T1000 (cell line): ENCODE results near the gene KAT2B.

ENCODE experiments used
- DNase-seq: peaks from one replicate; lab custom pipeline; 2025; ENCODE audit warnings: mixed read lengths; lab: John Stamatoyannopoulos, UW

The KAT2B gene

DNA sequence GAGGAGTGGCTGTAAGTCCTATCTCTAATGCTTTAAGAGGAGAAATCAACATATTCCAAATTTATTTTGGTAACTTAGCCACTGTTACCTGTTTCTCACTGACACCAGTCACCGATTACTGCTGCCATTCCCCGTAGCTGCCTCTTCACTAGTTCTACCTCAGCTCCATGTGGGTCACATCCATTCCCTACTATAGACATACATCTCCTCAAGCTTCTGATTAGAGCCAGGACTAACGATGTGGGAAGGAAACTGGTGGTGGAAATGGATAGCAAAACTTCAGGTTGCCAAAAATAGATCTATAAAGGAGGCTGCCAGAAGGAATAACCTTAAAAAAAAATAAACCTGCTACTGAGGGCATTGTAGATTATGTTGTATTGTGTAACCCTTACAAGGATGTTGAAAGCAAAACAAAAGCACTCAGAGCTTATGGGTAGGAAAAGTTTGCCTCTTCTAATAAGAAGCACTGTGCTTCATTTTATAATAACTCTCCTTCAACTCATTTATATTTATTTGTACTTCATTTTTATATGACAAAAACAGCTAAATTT is 56.0 kb downstream of the KAT2B start:
- no peak for DNase-seq

DNA sequence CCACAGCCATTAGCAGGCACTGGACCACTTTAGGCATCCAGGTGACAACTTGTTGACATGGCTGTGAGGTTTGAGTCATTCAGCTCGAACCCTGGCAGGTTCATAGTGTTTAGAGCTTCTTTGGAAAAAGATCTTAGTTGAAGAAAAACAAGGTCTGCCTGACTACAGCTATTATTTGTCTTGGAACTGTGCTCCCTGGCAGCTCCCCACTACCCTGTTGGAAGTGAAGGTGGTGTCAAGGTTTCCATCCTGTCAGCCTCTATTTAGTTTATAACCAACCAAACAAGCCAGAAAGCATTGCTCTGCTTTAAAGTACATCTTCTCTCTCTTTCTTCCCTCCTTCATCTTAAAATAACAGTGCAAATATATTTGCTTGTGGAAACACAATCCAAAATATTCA is 56.8 kb downstream of the KAT2B start:
- DNase-seq, result no peak

DNA sequence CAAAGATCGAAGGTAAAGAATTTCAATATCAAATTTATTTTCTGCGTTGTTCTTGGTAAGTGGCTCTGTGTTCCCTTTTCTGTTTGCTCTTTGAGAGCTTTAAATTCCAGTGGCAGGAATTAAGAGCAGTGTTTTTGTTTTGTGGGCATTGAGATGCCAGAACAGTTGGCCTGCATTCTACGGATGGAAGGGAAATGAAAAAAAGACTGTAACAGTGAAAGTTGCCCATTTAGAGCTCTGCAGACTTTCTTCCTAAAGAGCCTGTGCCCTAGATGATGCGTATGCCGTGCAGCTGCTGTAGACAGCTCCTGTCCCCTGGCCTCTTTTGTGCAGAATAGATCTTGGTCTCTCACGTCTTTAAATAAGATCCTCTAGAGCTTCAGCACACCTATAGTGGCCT is 58.8 kb downstream of the KAT2B start:
- DNase-seq, result no peak

DNA sequence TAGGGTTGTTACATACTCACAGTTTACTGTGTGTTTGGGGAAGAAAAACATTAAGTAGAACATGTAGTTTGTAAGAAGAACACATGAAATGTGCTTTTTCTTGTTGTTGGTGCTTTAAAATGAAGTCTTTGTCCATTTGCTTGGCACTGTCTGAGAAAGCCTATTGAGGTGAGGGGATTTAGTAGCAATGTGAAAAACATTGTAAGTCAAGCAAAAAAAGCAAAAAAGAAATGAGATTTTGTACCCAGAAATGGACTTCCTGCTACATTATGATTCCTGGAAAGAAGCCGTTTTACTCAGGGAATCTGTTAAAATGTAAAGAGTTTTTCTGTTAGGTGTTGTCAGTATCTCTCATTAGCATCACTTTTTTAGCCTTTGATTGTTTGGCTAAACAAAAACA is 59.9 kb downstream of the KAT2B start:
- DNase-seq, result no peak

DNA sequence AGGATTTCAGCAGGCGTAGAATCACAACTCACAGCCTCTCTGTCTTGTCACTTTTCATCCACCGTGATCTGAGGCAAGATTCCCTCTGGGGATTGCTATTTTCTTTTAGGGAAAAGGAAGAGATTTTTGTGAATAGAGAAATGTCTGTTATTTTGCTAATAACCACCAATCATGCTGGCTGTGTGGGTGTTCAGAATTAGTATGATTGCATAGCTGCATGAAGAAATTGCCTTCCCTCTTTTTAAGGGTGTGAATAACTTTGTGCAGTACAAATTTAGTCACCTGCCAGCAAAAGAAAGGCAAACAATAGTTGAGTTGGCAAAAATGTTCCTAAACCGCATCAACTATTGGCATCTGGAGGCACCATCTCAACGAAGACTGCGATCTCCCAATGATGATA is 60.8 kb downstream of the KAT2B start:
- no peak for DNase-seq

DNA sequence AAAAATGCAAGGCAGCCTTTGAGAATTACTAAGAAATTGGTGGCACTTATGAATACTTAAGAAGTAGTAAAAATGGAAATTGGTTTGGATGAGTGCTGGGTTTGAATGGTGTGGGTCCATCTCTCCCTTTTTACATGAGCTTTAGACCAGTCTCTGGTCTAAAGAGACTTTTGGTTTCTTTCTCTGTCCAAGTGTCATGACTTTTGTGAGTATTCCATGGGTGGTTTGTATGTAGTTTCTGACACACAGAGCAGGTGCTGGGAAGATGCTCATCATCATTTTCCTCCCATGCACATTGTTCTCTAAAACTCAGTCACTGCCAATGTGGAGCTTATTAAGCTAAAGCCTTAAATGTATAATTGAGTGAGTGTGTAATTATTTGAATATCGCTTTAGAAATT is 63.5 kb downstream of the KAT2B start:
- no peak for DNase-seq

DNA sequence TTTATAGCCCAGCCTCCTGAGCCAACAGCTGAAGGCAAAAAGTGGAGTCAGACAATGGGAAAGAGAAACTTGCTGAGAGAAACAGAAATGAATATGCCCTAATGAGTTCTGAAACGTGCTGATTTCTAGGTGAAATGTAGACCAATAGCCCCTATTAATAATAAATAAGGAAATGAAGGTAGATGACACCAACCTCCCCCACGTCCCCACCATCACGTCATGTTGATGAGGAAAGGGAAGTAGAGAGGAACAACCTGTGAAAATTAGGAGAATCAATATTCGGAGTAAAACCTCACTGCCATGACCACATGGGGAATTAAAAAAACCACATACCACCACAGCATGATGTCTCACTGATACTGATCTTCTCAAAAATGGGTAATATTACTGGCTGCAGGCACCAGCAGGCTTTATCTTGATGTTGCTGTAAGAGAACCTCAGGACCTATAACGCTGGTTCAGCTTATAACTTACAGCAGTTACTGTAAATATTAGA is 64.0 kb downstream of the KAT2B start:
- DNase-seq, result no peak

DNA sequence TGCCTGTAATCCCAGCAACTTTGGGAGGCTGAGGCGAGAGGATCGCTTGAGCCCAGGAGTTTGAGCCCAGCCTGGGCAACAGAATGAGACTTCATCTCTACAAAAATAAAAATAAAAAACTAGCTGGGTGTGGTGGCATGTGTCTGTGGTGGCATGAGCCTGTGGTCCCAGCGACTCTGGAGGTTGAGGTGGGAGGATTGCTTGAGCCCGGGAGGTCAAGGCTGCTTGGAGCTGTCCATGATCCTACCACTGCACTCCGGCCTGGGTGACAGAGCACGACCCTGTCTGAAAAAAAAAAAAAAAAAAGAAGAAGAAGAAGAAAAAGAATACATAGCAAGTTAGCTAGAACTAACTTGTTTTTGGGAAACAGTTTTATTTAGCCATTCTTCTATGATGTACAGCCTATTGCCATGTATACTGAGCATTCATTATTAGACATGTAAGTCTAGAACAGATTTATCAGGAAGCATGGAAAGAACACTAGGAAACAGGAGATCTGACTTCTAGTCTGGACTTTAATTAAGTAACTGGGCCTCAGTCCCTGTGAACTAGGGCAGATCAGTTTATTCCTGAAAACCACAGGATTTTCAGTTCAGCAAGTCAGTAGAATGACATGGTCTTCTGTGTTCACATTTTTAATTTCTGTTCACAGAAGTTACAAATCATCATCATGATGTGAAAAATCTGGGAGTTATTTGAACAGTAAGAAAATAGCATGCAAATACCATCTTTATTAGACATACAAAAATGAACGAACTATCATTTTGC is 65.5 kb downstream of the KAT2B start:
- DNase-seq, result no peak

DNA sequence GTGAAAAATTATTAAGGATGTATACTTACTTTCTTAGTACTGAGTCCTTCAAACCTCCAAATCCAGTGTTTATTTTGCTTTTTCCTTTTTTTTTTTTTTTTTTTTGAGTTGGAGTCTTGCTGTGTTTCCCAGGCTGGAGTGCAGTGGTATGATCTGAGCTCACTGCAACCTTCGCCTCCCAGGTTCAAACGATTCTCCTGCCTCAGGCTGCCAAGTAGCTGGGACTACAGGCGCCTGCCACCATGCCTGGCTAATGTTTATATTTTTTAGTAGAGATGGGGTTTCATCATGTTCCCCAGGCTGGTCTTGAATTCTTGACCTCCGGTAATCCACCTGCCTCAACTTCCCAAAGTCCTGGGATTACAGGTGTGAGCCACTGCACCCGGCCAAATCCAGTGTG is 67.5 kb downstream of the KAT2B start:
- DNase-seq, result no peak

DNA sequence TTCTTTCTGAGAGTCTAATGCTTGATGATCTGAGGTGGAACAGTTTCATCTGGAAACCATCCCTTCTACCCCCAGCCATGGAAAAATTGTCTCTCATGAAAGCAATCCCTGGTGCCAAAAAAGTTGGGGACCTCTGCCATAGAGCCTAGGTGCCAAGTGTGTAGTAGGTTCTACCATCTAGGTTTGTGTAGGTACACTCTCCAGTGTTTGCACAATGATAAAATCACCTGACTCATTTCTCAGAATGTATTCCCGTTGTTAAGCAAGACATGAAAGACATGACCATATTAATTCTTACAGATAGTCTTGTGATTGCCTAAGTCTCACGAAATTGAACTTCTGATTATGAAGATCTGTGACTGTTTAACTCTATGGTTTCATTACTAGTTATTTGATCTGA is 68.6 kb downstream of the KAT2B start:
- no peak for DNase-seq

DNA sequence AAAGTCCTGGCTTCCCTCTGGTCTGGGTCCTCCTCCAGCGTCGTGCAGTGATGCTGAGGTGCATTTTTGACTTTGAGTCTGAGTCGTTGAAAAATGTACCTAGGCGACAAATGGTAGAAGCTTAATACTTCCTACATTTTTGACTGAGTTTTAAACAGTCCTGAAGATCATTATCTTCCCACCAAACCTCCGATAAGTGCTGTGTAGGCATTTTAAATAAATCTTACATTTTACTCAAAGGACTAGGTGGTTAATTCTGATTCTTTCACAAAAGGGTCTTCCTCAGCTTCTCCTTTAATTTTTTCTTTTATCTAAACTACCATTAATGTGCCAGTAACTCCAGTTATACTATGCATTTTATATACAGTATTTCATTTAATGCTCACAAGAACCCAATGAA is 70.6 kb downstream of the KAT2B start:
- no peak for DNase-seq

DNA sequence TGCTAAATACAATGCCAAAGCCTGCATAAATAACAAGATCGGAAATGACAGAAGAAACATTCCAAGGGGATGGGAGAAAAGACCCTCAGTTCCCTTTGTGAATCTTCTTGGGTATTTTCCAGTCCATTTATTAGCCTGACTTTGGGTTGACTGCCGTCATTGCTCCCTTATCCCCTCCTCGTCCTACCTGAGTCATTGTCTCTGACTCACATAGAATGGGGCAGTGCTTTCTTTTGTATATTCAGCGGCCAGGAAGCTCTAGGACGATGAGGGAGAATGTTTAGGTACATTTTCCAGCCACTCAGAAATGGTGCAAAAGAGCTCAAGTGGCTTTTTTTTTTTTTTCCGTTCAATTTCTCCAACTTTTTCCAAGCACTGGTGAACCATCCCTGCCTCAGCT is 71.6 kb downstream of the KAT2B start:
- no peak for DNase-seq

DNA sequence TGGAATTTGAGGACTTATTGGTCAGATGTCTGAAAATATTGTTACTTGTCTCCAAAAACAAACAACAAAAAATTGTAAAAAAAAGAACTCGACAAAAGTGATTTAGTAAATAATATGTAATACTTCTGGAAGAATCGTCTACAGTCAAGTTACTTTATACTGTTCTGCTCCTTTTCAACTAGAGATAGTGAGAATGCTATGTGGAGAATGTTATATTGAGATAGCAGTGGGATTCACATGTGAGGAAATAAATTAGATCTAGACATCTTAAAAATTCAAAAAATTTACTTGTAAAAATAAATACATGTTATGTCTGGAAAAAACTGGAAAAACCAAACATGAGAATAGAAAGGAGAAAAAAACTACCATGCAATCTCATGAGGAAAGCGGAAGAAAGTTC is 80.8 kb downstream of the KAT2B start:
- DNase-seq, result no peak

DNA sequence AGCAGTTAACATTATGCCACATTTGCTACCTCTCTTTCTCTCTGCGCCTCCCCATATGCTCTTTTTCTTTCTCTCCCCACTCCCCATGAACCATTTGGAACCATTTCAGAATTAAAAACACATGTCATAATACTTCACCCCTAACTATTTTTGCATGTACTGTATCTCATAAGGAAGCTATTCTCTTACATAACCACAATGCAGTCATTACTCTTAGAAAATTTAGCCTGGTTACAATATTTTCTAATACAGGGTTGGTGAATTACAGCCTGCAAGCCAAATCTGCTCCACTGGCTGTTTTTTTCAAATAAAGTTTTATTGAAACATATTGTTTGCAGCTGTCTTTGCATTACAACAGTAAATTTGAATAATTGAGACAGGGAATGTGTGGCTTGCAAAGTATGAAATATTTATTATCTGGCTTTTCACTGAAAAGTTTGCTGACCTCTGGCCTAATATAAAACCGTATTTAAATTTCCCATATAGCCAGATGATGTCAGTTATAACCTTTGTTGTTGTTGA is 82.9 kb downstream of the KAT2B start:
- DNase-seq, result no peak

DNA sequence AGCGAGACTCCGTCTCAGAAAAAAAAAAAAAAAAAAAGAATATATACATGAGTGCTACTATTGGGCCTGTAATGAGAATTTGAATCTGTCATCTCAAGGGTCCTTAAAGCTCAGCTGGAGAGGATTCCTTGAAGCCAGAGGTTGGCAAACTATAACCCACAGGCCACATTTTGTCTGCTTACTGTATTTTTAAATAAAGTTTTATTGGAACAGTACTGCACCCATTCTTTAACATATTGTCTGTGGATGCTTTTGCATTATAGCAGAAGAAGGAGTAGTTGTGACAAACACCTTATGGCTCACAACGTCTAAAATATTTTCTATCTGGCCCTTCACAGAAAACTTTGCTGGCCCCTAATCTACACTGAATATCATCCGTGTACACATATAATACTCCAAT is 85.0 kb downstream of the KAT2B start:
- DNase-seq, result no peak

DNA sequence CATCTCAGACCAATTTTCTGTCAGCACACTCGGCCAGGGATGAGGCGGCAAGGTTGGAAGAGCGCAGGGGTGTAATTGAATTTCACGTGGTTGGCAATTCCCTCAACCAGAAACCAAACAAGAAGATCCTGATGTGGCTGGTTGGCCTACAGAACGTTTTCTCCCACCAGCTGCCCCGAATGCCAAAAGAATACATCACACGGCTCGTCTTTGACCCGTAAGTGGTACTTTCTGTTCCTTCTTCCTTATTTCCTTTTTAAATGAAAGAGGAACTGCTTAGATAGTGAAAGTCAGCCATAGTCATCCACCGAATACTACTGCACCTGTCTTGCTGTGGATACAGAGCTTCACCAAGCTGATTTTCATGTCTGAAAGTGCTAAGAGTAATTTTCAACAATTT is 85.7 kb downstream of the KAT2B start:
- DNase-seq, result no peak

DNA sequence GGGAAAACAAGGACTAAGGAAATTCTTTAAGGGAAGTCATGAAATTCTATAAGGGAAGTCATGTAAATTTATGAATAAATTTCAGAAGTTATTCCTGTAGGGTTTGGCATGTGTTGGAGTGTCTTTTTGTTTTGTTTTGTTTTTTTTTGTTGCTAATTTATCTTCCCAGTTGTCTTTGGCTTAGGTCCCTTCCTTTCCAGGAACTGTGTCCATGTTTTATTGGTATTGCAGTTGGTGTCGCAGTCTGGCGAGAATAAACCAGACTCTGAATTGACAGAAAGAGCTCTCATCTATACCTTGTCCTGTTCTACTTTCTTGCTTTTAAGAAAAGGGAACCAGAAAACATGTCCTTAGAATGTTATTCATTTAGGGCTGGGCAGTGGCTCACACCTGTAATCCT is 88.1 kb downstream of the KAT2B start:
- DNase-seq, result no peak

DNA sequence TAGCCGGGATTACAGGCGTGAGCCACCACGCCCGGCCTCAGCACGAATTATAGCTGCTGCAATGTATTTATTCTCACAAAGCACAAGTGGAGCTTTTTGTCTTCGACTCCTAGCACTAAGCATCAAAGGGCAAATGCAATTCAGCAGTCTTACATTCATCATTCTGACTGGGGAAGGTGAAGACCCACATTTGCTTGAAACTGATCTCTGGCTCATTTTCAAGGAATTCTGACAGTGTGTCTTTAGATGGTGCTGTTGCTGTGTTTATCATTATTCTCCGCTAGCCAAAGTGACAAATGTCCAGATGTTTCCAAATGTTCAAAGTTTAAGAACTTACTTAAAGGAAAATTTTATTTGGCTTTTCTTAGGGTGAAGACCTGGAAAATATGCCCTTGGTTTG is 89.9 kb downstream of the KAT2B start:
- DNase-seq, result no peak

DNA sequence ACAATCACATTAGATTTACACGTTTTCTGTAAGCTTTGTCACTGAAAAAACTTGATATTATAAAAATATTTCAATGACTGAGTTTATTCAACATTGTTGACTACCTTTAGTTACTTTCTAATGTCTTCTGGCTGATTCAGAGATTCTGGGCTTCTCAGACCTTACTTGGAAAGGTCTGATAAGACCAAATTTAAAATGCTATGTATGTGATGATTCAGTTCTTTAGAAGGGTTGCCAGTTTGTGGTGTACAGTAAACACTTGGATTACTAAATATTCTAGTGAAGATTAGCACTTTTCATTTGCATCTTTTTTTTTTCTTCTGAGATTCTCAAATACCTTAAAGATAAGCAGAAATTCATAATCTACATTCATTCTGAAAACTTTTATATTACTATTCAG is 96.0 kb downstream of the KAT2B start:
- DNase-seq, result no peak

DNA sequence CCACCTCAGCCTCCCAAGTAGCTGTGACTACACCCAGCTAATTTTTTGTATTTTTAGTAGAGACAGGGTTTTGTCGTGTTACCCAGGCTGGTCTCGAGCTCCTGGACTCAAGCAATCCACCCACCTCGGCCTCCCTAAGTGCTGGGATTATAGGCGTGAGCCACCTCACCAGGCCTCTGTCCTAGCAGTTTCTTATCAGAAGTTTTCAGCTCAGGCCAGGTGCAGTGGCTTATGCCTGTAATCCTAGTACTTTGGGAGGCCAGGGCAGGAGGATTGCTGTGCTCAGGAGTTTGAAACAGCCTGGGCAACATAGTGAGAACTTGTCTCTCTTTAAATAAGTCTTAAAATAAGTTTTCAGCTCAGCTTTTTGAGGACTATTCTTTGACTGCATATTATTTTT is 97.4 kb downstream of the KAT2B start:
- no peak for DNase-seq

DNA sequence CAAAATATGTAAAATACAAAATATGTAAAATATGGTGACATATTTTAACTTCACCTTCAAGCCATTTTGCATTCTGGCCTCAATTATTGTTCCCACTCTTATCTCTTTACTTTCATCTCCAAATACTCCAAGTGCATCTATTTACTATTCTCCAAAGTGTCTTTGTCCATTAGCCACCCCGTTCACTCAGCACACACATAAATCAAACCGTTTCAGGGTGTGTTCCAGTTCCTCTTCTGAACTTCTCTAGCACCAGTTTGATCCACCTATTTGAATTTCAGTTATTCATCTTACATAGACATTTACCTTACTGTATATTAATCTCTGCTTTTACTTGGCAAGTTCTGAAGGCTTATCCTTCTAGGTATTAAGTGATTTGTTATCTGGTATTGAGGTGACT is 100.6 kb downstream of the KAT2B start:
- DNase-seq, result no peak

DNA sequence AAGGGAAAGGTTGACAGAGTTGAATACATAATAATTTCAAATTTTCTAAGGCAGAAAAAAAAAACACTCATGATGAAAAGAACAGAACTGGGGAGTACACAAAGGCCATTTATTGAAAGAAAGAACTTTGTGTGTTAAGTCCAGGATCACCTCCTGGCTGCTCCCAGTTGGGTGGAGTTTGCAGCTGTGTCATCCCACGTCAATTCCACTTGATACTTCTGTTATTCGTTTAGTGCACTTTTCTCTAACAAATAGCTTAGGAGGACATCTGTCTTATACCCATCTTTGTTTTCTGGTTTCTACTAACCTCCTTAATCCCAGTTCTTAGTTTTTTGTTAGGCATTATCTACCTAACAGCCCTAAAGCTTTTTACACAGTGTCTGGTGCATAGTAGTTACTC is 101.1 kb downstream of the KAT2B start:
- no peak for DNase-seq

DNA sequence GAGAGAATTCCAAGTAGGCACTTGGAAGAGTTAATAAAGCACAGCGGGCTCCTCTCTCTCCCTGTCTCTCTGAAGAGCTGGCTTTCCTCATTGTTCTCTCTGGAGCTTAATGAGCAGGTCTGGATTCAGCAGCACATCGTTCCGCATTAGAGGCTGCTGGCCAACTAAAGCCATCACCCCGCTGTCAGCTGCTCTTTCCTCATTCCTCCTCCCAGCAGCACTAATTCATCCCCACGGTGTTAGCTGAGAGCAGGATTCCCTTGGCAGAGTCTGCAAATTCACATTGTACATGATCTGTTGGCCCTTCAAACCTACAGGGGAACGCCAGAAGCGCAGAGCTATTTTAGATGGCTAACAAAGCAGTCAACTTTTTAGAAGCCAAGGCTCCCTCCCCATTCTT is 101.6 kb downstream of the KAT2B start:
- DNase-seq, result no peak

DNA sequence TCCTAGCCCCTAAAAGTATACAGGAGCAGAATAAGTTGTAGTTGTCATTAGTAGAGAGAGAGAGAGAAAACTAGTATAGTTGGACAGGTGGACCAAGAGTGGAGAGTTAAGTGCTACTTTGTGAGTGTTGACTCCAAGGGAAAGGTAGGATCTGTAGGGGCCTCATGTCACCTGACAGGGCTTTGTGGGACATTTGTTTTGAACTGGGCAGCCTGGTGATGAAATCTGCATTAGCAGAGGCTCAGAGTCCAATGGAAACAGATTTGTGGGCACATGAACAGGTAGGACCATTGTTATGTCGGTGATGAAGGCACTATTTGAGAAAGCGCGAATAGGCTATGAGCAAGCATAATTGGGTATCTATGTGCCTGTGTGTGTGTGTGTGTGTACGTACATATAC is 102.3 kb downstream of the KAT2B start:
- no peak for DNase-seq
